Epithelial cell of proximal tubule (primary cell): ENCODE data around the gene MED25. TPM values are rescaled to one million over a fixed set of nuclear protein-coding genes. Genes with fewer than 3 reads are reported as not detected.

Source experiments
- DNase-seq: peaks from one replicate; pipeline ENCODE4 v3.0.0-alpha.2; 2011; ENCODE audit warnings: low read depth
- H3K4me3 ChIP-seq: 2 replicates; pipeline ENCODE4 v1.5.1; 2011; ENCODE audit warnings: low read depth, mild to moderate bottlenecking, low read length
- total RNA-seq: library from RNA; depleted of rRNA; stranded (reverse); fragments of >200 nt; gene quantifications from 2 replicates; pipeline ENCODE4 v1.2.3, GENCODE V29; 2015
- TF ChIP-seq, protein P1 (sequence below): conservative IDR thresholded peaks from 2 replicates; pipeline ENCODE4 v1.5.1; 2012; ENCODE audit warnings: low read depth, mild to moderate bottlenecking, low read length

MED25 gene
- total RNA-seq, 1 donor from 2014 or later: 34.8 TPM

DNA sequence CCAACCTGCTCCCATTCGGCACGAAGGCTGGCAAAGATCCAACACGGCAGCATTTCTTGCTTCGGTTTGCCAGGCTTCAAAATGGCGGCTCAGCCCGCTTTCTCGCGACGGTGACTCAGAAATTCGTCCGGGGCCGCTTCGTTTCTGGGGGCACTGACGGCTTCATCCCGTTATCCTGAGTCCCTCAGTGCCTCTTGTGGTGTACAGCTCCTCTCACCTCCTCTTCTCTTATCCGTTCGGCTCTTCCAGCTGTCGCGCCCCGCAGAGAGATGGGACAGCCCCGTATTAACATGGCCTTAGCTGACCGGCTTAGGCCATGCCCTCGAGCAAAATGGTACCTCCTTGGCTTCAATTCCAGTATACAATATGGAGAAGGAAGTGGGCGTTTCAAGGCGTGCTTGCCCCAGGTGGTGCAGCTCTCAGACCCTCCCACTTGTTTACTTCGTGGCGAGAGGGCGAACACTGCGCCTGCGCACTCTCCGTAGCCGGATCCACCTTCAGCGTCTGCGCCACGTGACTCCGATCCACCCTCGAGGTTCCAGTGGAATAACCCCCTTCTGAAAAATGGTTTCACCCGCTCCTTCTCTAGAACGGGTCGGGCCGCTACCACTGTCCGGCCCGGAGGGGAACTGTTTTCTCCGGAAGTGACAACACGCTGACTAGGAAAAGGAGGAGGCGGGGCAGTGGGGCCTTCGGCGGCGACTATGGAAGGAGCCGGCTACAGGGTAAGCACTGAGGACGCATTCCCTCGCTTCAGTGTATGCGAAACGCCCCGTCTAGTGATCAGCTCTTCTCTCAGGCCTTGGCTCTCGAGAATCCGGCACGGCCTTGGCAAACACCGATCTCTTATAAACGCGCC, 59.2 kb downstream of the MED25 start, which contains the start of the genes AKT1S1 and TBC1D17:
Gene AKT1S1, minus strand, starts transcription at position 336 of the 859 bp plus-strand sequence. CDS start 4,060 bp downstream, outside the sequence.
Gene TBC1D17, plus strand, starts transcription at position 683 of the 859 bp plus-strand sequence. Its CDS starts 22 bp downstream, at position 705.
- TF ChIP-seq, protein P1, sequence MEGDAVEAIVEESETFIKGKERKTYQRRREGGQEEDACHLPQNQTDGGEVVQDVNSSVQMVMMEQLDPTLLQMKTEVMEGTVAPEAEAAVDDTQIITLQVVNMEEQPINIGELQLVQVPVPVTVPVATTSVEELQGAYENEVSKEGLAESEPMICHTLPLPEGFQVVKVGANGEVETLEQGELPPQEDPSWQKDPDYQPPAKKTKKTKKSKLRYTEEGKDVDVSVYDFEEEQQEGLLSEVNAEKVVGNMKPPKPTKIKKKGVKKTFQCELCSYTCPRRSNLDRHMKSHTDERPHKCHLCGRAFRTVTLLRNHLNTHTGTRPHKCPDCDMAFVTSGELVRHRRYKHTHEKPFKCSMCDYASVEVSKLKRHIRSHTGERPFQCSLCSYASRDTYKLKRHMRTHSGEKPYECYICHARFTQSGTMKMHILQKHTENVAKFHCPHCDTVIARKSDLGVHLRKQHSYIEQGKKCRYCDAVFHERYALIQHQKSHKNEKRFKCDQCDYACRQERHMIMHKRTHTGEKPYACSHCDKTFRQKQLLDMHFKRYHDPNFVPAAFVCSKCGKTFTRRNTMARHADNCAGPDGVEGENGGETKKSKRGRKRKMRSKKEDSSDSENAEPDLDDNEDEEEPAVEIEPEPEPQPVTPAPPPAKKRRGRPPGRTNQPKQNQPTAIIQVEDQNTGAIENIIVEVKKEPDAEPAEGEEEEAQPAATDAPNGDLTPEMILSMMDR: no peak
- peak; percentile 98 for DNase-seq
- peak within 1 kb of the TSS; percentile 61 for H3K4me3 ChIP-seq

DNA sequence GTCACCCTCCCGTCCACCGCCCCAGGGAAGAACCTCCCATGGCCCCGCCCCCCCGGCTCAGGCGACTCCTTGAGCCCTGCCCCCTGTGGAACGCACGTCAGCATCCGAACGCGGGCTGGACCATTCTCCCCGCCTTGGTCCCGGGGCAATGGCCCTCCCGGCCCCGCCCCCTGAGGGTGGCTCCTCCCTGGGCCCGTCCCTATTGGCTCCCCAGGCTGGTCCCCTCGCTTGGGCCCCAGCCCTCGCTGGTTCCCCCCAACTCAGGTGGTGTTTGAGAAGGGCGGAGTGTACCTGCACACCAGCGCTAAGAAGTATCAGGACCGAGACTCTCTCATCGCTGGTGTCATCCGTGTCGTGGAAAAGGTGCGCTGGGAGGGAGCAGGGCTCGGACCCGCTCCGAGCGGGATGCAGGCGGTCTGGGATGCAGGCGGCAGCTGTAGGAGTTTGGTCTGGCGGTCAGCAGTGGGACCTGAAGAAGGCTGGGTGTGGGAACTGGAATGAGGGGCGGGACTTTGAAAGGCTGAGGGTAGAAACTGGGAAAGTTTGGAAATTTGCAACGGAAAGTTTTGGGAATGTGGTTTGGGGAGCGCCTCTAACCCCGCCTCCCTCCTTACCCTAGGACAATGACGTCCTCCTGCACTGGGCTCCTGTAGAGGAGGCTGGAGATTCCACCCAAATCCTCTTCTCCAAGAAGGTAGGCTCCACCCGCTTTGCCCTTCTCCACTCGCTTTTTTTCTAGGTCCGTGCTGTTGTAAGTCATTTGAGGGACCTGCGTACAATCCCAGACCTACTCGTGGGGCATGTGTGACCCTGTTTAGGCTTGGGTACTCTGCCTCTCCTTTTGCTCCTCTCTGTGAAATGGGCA, 60.0 kb downstream of the MED25 start:
- TF ChIP-seq, protein P1: no peak
- peak; percentile 59 for DNase-seq
- peak overlapping the region; percentile 61 for H3K4me3 ChIP-seq

DNA sequence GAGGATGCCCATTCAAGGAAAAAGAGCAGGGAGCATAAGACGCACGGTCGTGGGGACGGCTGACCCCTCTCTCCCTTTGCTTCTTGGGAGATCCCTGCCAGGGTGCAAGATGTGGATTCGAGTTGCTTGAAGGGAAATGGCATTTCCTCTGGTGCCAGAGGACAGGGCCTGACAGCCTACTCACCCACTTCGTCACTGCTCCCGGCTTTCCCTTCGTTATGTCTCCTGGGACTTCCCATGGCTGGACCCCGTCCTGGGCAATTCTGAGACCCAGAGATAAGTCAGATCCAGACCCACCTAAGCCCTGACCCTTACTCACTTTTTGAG, 60.6 kb downstream of the MED25 start:
- DNase-seq: no peak
- H3K4me3 ChIP-seq: peak overlapping the region; percentile 61

DNA sequence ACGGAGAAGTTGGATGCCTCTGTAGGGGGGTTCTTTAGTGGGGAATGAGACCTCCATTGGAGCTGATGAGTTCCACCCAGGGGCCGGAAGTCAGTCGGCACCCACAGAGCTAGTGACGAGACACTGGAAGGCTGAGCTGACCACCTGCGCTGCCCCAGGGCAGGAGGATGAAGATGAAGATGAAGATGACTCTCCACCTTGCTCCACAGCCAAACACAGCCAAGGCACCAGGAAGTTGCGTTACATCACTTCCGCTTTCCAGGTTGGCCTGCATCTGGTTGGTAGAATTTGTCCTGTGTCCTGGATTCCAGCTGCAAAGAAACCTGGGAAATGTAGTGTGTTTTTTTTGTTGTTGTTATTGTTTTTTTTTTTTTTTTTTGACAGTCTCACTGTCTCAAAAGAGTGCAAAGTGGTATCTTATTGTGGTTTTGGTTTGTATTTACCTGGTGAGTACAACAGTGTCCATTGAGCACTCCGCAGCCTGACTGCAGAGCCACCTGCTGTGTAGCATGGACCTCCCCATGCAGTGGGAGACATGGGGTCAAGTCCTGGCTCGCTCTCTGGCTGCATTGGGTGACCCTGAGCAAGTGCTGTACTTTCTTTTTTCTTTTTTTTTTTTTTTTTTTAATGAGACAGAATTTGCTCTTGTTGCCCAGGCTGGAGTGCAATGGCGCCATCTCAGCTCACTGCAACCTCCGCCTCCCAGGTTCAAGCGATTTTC, 61.3 kb downstream of the MED25 start:
- TF ChIP-seq, protein P1: no peak
- no peak for DNase-seq
- H3K4me3 ChIP-seq: no peak overlapping the region

More for the DNA sequence above, 60.6 kb downstream of the MED25 start:
- TF ChIP-seq, protein P1: no peak

DNA sequence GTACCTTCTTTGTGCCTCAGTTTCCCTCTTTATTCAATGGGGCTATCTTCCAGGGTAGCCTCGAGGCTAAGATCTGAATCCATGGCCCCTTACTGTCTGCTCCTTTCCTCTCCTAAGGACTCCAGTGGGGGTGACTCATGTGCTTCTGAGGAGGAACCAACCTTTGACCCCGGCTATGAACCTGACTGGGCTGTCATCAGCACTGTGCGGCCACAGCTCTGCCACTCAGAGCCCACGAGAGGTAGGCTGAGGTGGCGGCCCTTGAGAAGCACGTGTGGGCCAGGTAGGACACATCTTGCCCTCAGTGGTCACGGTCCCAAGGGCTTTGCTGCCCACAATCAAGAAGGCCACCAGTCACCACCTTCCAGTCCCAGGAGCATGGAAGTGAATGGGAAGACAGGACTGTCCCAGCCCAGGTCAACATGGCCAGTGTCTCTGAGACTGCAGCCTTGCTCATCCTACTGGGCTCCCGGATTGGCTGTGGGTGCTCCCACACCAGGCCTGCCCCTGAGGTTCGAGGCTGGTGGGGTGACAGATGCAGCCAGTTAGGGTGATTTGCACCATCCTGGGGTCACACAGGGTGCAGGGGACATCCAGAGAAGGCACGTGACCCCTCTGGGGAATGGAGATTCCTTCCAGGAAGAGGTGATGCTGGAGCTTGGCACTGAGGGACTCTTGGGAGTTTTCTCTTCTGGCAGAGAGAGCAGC, 62.2 kb downstream of the MED25 start:
- TF ChIP-seq, protein P1: no peak
- H3K4me3 ChIP-seq: no peak overlapping the region
- no peak for DNase-seq

DNA sequence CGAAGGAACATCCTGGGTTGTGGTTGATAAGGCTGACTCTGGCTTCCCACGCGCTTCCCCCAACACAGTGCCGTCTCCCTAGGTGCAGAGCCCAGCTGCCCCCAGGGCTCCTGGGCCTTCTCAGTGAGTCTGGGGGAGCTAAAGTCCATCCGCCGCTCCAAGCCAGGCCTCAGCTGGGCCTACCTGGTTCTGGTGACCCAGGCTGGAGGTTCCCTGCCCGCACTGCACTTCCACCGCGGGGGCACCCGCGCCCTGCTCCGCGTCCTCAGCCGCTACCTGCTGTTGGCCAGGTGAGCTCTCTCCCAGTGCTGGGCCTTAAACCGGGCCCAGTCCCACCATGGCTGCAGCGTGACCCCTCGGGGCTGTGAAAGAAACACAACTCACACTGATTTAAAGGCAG, 63.1 kb downstream of the MED25 start:
- TF ChIP-seq, protein P1: no peak

More for the DNA sequence above, 63.1 kb downstream of the MED25 start:
- H3K4me3 ChIP-seq: no peak overlapping the region
- no peak for DNase-seq
